Measurements from ENCODE around the gene NUDT8. TPM values are rescaled to one million over a fixed set of nuclear protein-coding genes. Genes with fewer than 3 reads are reported as not detected.
"Not testable (repeated sequence)": the region's sequence is repeated elsewhere in the genome, so short reads cannot be mapped to it uniquely, and the experiment has no call there.

NUDT8 gene
- total RNA-seq, 4 donors from 2014 or later = 3.5 to 7.6 TPM; not detected in 2

- no peaks in the 10 kb centered on the region for H3K27me3 ChIP-seq
- no peaks in the 10 kb centered on the region for H3K9me3 ChIP-seq
- no peaks in the 10 kb centered on the region for H3K36me3 ChIP-seq
- intact Hi-C loops (cut with DNase I; ENCODE audit: low total_unique reads) = no loop called here
- no peak overlapping the region for H3K4me3 ChIP-seq
- H3K4me1 ChIP-seq = no peaks in the 10 kb centered on the region
- H3K27ac ChIP-seq = no peak overlapping the region
- TF ChIP-seq POLR2A (IDR thresholded peaks at IDR 0.05) (no peak), CTCF (IDR thresholded peaks at IDR 0.05) (no peak)
- no peak for DNase-seq
Measured at GRCh38 chr11:67601098-67601497, 28.6 kb downstream of the NUDT8 start.

- H3K27ac ChIP-seq = no peak overlapping the region
- no peaks in the 10 kb centered on the region for H3K4me1 ChIP-seq
- no peak for DNase-seq
- intact Hi-C loops (cut with DNase I; ENCODE audit: low total_unique reads) = no loop called here
- H3K9me3 ChIP-seq = no peaks in the 10 kb centered on the region
- no peak overlapping the region for H3K4me3 ChIP-seq
- no peaks in the 10 kb centered on the region for H3K36me3 ChIP-seq
- no peak for TF ChIP-seq POLR2A (IDR thresholded peaks at IDR 0.05)
- TF ChIP-seq CTCF (IDR thresholded peaks at IDR 0.05) = no peak
- H3K27me3 ChIP-seq = no peaks in the 10 kb centered on the region
Measured at GRCh38 chr11:67600324-67601029, 29.3 kb downstream of the NUDT8 start.

- no peak for TF ChIP-seq POLR2A (IDR thresholded peaks at IDR 0.05)
- no peak for TF ChIP-seq CTCF (IDR thresholded peaks at IDR 0.05)
- Histone ChIP-seq H3K27me3 (no peaks in the 10 kb centered on the region), H3K36me3 (no peaks in the 10 kb centered on the region), H3K4me3 (no peak overlapping the region), H3K27ac (no peak overlapping the region), H3K9me3 (no peaks in the 10 kb centered on the region), H3K4me1 (no peaks in the 10 kb centered on the region)
- intact Hi-C loops (cut with DNase I; ENCODE audit: low total_unique reads) = no loop called here
- DNase-seq = no peak
Measured at GRCh38 chr11:67599149-67599548, 30.6 kb downstream of the NUDT8 start.

GRCh38 chr11:67597963-67598362 is 31.8 kb downstream of the NUDT8 start:
- H3K27ac ChIP-seq = not testable (repeated sequence)

GRCh38 chr11:67597458-67597857 is 32.3 kb downstream of the NUDT8 start:
- H3K27me3 ChIP-seq; intact Hi-C loops (cut with DNase I; ENCODE audit: low total_unique reads); H3K4me1 ChIP-seq; H3K36me3 ChIP-seq; DNase-seq; H3K9me3 ChIP-seq; H3K4me3 ChIP-seq; H3K27ac ChIP-seq: not testable (repeated sequence)

More at GRCh38 chr11:67597963-67598362, 31.8 kb downstream of the NUDT8 start:
- H3K36me3 ChIP-seq; intact Hi-C loops (cut with DNase I; ENCODE audit: low total_unique reads); H3K9me3 ChIP-seq; H3K4me1 ChIP-seq; H3K4me3 ChIP-seq; H3K27me3 ChIP-seq; DNase-seq: not testable (repeated sequence)

- Histone ChIP-seq H3K36me3 (no peaks in the 10 kb centered on the region), H3K27me3 (no peaks in the 10 kb centered on the region), H3K9me3 (no peaks in the 10 kb centered on the region), H3K27ac (no peak overlapping the region), H3K4me3 (no peak overlapping the region), H3K4me1 (no peaks in the 10 kb centered on the region)
- no peak for DNase-seq
- TF ChIP-seq POLR2A (IDR thresholded peaks at IDR 0.05) (no peak), CTCF (IDR thresholded peaks at IDR 0.05) (no peak)
- intact Hi-C loops (cut with DNase I; ENCODE audit: low total_unique reads) = no loop called here
Measured at GRCh38 chr11:67596753-67597300, 32.9 kb downstream of the NUDT8 start.
